Measurements from ENCODE around the gene STRIP2. TPM values are rescaled to one million over a fixed set of nuclear protein-coding genes. Genes with fewer than 3 reads are reported as not detected.

The STRIP2 gene
- total RNA-seq, 1 donor from 2014 or later, result 1.3 TPM

- DNase-seq (no peak), ATAC-seq (peak; percentile 19)
- TF ChIP-seq, protein P1, sequence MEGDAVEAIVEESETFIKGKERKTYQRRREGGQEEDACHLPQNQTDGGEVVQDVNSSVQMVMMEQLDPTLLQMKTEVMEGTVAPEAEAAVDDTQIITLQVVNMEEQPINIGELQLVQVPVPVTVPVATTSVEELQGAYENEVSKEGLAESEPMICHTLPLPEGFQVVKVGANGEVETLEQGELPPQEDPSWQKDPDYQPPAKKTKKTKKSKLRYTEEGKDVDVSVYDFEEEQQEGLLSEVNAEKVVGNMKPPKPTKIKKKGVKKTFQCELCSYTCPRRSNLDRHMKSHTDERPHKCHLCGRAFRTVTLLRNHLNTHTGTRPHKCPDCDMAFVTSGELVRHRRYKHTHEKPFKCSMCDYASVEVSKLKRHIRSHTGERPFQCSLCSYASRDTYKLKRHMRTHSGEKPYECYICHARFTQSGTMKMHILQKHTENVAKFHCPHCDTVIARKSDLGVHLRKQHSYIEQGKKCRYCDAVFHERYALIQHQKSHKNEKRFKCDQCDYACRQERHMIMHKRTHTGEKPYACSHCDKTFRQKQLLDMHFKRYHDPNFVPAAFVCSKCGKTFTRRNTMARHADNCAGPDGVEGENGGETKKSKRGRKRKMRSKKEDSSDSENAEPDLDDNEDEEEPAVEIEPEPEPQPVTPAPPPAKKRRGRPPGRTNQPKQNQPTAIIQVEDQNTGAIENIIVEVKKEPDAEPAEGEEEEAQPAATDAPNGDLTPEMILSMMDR (IDR thresholded peaks at IDR 0.05), result no peak
- Histone ChIP-seq H3K36me3 (no peaks in the 10 kb centered on the region), H3K27ac (no peak overlapping the region), H3K4me3 (no peak overlapping the region), H3K4me1 (no peaks in the 10 kb centered on the region), H3K27me3 (no peaks in the 10 kb centered on the region), H3K9me3 (no peaks in the 10 kb centered on the region)
- intact Hi-C loops (cut with DNase I), result no loop called here
Measured at GRCh38 chr7:129453510-129454248, 19.4 kb downstream of the STRIP2 start.

DNA sequence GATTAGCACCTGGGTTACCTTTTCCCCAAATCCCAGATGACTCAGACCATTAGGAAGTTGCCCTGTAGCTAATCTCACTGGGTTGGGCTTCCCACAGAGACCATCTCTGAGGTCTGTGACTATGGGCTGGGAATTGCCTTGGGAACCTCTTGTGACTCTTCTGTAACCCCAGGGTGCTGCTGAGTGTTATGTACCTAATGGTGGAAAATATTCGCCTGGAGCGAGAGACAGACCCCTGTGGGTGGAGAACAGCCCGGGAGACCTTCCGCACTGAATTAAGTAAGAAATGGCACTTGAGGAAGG is 20.0 kb downstream of the STRIP2 start:
- no peaks in the 10 kb centered on the region for H3K27me3 ChIP-seq
- ATAC-seq, result no peak
- H3K9me3 ChIP-seq, result no peaks in the 10 kb centered on the region
- no peak for DNase-seq
- TF ChIP-seq, protein P1 (IDR thresholded peaks at IDR 0.05), result no peak
- H3K27ac ChIP-seq, result no peak overlapping the region
- intact Hi-C loops (cut with DNase I), result no loop called here
- no peaks in the 10 kb centered on the region for H3K36me3 ChIP-seq
- no peak overlapping the region for H3K4me3 ChIP-seq
- H3K4me1 ChIP-seq, result no peaks in the 10 kb centered on the region

GRCh38 chr7:129456421-129456820 is 22.2 kb downstream of the STRIP2 start:
- DNase-seq, result no peak
- no peaks in the 10 kb centered on the region for H3K36me3 ChIP-seq
- H3K4me3 ChIP-seq, result no peak overlapping the region
- TF ChIP-seq, protein P1 (IDR thresholded peaks at IDR 0.05), result no peak
- H3K4me1 ChIP-seq, result no peaks in the 10 kb centered on the region
- H3K9me3 ChIP-seq, result no peaks in the 10 kb centered on the region
- H3K27ac ChIP-seq, result no peak overlapping the region
- ATAC-seq, result no peak
- intact Hi-C loops (cut with DNase I), result no loop called here
- H3K27me3 ChIP-seq, result no peaks in the 10 kb centered on the region

DNA sequence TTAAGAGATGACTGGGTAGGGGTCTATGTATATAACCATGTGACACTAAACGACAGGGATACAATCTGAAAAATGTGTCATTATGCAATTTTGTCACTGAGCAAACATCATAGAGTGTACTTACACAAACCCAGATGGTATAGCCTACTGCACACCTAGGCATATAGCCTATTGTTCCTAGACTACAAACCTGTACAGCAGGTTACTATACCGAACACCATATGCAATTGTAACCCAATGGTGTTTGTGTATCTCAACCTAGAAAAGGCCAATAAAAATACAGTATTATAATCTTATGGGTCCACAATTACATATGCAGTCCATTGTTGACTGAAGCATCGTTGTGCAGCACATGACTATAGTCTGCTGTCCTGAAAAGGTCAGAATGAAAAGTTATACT is 22.9 kb downstream of the STRIP2 start:
- Histone ChIP-seq H3K9me3 (no peaks in the 10 kb centered on the region), H3K4me1 (no peaks in the 10 kb centered on the region), H3K4me3 (no peak overlapping the region), H3K36me3 (no peaks in the 10 kb centered on the region), H3K27me3 (no peaks in the 10 kb centered on the region), H3K27ac (no peak overlapping the region)
- DNase-seq (no peak), ATAC-seq (no peak)
- intact Hi-C loops (cut with DNase I), result no loop called here
- TF ChIP-seq, protein P1 (IDR thresholded peaks at IDR 0.05), result no peak

- no peaks in the 10 kb centered on the region for H3K27me3 ChIP-seq
- no peaks in the 10 kb centered on the region for H3K4me1 ChIP-seq
- H3K9me3 ChIP-seq, result no peaks in the 10 kb centered on the region
- ATAC-seq (no peak), DNase-seq (no peak)
- no peaks in the 10 kb centered on the region for H3K36me3 ChIP-seq
- intact Hi-C loops (cut with DNase I), result no loop called here
- no peak overlapping the region for H3K4me3 ChIP-seq
- TF ChIP-seq, protein P1 (IDR thresholded peaks at IDR 0.05), result no peak
- no peak overlapping the region for H3K27ac ChIP-seq
Measured at GRCh38 chr7:129458171-129458570, 23.9 kb downstream of the STRIP2 start.

GRCh38 chr7:129461809-129462208 is 27.6 kb downstream of the STRIP2 start:
- TF ChIP-seq, protein P1 (IDR thresholded peaks at IDR 0.05), result no peak
- Histone ChIP-seq H3K4me3 (no peak overlapping the region), H3K4me1 (no peaks in the 10 kb centered on the region), H3K36me3 (no peaks in the 10 kb centered on the region), H3K27ac (no peak overlapping the region), H3K9me3 (no peaks in the 10 kb centered on the region), H3K27me3 (no peaks in the 10 kb centered on the region)
- intact Hi-C loops (cut with DNase I), result no loop called here
- no peak for DNase-seq
- ATAC-seq, result no peak
